ENCODE measurements around the gene TERT. TPM values are rescaled to one million over a fixed set of nuclear protein-coding genes. Genes with fewer than 3 reads are reported as not detected.

TERT gene
- total RNA-seq, 2 experiments from 2014 or later = 0.55 to 0.84 TPM

GRCh38 chr5:1208221-1208742 is 86.6 kb downstream of the TERT start:
- ChIA-PET POLR2A (no interaction called here), CTCF (no interaction called here)
- TF ChIP-seq CTCF (IDR thresholded peaks at IDR 0.05) = no peak
- H3K36me3 Mint-ChIP-seq (ENCODE audit: low read depth) = no peaks in the 10 kb centered on the region
- intact Hi-C loops (cut with DNase I, micrococcal nuclease) = no loop called here
- H3K27ac ChIP-seq (ENCODE audit: low read depth in 1 of 2, low read length in 2 of 2) = no peak overlapping the region
- H3K4me3 ChIP-seq (ENCODE audit: low read length) = no peak overlapping the region
- no peak for DNase-seq
- ATAC-seq (ENCODE audit: poor library complexity) = no peak
- no peaks in the 10 kb centered on the region for H3K27me3 Mint-ChIP-seq
- no peaks in the 10 kb centered on the region for H3K36me3 ChIP-seq (ENCODE audit: insufficient read depth, low read length)
- H3K9me3 ChIP-seq (ENCODE audit: control insufficient read depth in 1 of 2, insufficient read depth in 1 of 2, low read length in 2 of 2) = no peaks in the 10 kb centered on the region
- H3K9me3 Mint-ChIP-seq = no peaks in the 10 kb centered on the region
- no peaks in the 10 kb centered on the region for H3K4me1 ChIP-seq (ENCODE audit: insufficient read depth, low read length)
- H3K27me3 ChIP-seq (ENCODE audit: control insufficient read depth in 1 of 2, insufficient read depth in 2 of 2, low read length in 2 of 2) = no peaks in the 10 kb centered on the region
- H3K27ac Mint-ChIP-seq = no peak overlapping the region
- H3K4me3 Mint-ChIP-seq = no peak overlapping the region
- no peaks in the 10 kb centered on the region for H3K4me1 Mint-ChIP-seq (ENCODE audit: low read depth)

GRCh38 chr5:1207555-1207954 is 87.3 kb downstream of the TERT start:
- Mint-ChIP-seq H3K9me3 (no peaks in the 10 kb centered on the region), H3K27me3 (no peaks in the 10 kb centered on the region), H3K4me3 (no peak overlapping the region), H3K27ac (no peak overlapping the region), H3K36me3 (ENCODE audit: low read depth) (no peaks in the 10 kb centered on the region), H3K4me1 (ENCODE audit: low read depth) (no peaks in the 10 kb centered on the region)
- Histone ChIP-seq H3K27ac (ENCODE audit: low read depth in 1 of 2, low read length in 2 of 2) (no peak overlapping the region), H3K4me1 (ENCODE audit: insufficient read depth, low read length) (no peaks in the 10 kb centered on the region), H3K9me3 (ENCODE audit: control insufficient read depth in 1 of 2, insufficient read depth in 1 of 2, low read length in 2 of 2) (no peaks in the 10 kb centered on the region), H3K36me3 (ENCODE audit: insufficient read depth, low read length) (no peaks in the 10 kb centered on the region), H3K27me3 (ENCODE audit: control insufficient read depth in 1 of 2, insufficient read depth in 2 of 2, low read length in 2 of 2) (no peaks in the 10 kb centered on the region), H3K4me3 (ENCODE audit: low read length) (no peak overlapping the region)
- ChIA-PET CTCF (no interaction called here), POLR2A (no interaction called here)
- DNase-seq = no peak
- TF ChIP-seq CTCF (IDR thresholded peaks at IDR 0.05) = no peak
- intact Hi-C loops (cut with DNase I, micrococcal nuclease) = no loop called here
- no peak for ATAC-seq (ENCODE audit: poor library complexity)

- Histone ChIP-seq H3K4me1 (ENCODE audit: insufficient read depth, low read length) (no peaks in the 10 kb centered on the region), H3K27ac (ENCODE audit: low read depth in 1 of 2, low read length in 2 of 2) (no peak overlapping the region), H3K4me3 (ENCODE audit: low read length) (no peak overlapping the region), H3K27me3 (ENCODE audit: control insufficient read depth in 1 of 2, insufficient read depth in 2 of 2, low read length in 2 of 2) (no peaks in the 10 kb centered on the region), H3K9me3 (ENCODE audit: control insufficient read depth in 1 of 2, insufficient read depth in 1 of 2, low read length in 2 of 2) (peaks cover 0 to 6% of the 10 kb centered on the region in 2 experiments), H3K36me3 (ENCODE audit: insufficient read depth, low read length) (no peaks in the 10 kb centered on the region)
- ChIA-PET CTCF (no interaction called here), POLR2A (no interaction called here)
- Mint-ChIP-seq H3K4me1 (ENCODE audit: low read depth) (no peaks in the 10 kb centered on the region), H3K36me3 (ENCODE audit: low read depth) (no peaks in the 10 kb centered on the region), H3K9me3 (no peaks in the 10 kb centered on the region), H3K4me3 (no peak overlapping the region), H3K27ac (no peak overlapping the region), H3K27me3 (no peaks in the 10 kb centered on the region)
- intact Hi-C loops (cut with DNase I, micrococcal nuclease) = no loop called here
- ATAC-seq (ENCODE audit: poor library complexity) (no peak), DNase-seq (no peak)
- TF ChIP-seq CTCF (IDR thresholded peaks at IDR 0.05) = no peak
Measured at GRCh38 chr5:1206521-1207412, 88.1 kb downstream of the TERT start.

Measured in CD4-positive, alpha-beta T cell (primary cell).